ENCODE results near the gene PRRC2A.

The PRRC2A gene

DNA sequence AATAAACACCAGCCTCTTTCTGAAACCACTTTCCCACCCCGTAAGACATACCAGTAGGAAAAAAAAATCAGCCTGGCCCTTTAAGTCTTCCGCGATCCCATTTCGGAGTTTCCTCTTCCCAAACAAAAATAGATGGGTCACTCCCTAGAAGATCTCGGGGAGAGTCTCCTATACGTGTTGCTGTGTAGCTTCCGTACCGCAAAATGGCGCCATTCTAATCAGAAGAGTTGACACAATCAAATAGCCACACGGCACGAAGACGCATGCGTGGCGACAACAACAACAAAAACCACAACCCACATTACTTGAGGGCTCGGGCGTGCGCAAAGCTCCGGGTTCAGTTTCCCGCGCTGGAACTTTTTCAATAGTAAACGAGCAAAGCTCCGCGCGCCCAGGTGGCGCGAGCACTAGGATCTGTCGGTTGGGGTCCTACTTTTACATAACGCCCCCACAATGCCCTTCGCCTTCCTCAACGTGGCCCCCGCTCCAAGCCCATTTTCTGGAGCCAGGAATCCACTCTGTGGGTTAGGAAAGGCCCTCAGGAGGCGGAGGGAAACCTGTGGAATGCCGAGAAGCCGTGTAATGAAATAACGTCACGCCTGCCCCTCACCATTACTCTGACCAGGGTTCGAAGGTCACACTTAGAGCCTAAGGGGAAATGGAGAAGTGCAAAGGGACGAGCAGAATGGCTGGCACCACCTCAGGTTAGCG is 44.4 kb downstream of the PRRC2A start, which contains the start of gene GPANK1:
GPANK1 (minus strand) TSS at position 208 of the 711 bp plus-strand sequence. CDS start 519 bp downstream, outside the sequence.
- peak; percentile 78 for DNase-seq (ENCODE audit: low read depth in 1 of 2, low spot score in 1 of 2)

DNA sequence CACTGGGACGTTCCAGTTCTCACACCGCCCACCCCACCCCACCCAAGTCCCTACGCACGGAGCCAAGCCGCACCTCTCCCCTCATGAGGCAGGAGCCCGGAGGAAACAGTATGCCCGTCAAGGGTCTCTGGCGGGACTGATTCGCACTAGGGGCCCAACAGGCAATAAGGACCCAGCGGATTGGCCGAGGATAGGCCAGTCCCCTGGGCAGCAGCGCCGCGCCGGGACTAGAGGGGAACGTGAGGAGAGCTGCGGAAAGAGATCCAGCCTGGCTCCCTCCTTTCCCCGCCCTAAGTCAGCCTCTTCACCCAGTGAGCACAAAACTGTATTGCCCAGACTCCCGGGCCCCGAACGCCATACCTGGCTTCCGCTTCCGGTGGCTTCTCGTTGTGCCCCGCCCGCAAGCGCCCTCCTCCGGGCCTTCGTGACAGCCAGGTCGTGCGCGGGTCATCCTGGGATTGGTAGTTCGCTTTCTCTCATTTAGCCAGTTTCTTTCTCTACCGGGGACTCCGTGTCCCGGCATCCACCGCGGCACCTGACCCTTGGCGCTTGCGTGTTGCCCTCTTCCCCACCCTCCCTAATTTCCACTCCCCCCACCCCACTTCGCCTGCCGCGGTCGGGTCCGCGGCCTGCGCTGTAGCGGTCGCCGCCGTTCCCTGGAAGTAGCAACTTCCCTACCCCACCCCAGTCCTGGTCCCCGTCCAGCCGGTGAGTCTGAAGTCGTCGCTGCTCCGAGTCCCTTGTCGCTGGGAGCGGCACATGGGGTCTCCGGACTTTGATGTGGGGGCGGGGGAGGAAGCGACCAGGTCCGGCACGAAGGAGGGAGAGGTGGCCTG is 45.2 kb downstream of the PRRC2A start, which contains the start of gene CSNK2B:
CSNK2B (plus strand) TSS at position 580 of the 836 bp plus-strand sequence. CDS start 752 bp downstream, outside the sequence.
- peak; percentile 94 to 98 for DNase-seq (ENCODE audit: low read depth in 1 of 2, low spot score in 1 of 2)

DNA sequence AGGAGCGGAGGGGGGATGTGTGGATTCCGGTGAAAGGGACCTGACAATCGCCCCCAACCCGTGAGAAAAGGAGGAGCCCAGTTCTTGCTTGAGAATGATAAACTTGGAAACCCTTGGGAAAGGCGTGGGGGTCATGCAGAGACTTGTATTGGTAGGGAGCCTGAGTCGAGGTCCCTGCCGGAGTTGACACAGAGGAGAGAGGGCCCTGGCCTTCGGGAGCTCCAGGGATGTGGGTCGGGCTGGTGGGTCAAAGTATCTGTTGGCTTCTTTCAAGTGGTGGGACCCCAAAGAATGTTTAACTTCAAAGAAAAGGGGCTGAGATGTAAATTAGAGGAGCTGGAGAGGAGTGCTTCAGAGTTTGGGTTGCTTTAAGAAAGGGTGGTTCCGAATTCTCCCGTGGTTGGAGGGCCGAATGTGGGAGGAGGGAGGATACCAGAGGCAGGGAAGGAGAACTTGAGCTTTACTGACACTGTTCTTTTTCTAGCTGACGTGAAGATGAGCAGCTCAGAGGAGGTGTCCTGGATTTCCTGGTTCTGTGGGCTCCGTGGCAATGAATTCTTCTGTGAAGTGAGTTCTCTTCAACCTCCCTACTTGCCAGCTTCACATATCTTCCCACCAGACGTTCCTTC is 45.9 kb downstream of the PRRC2A start:
- no peak for DNase-seq (ENCODE audit: low read depth in 1 of 2, low spot score in 1 of 2)

DNA sequence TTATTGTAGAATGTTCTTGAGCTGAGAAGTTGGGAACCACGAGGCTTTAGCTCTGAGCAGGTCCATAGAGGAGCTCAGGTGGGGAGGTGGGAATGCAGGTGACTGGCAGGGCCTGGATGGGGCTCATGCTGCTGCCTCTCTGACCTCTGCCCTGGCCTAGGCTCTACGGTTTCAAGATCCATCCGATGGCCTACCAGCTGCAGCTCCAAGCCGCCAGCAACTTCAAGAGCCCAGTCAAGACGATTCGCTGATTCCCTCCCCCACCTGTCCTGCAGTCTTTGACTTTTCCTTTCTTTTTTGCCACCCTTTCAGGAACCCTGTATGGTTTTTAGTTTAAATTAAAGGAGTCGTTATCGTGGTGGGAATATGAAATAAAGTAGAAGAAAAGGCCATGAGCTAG is 49.2 kb downstream of the PRRC2A start, which contains the start of gene LY6G5B:
LY6G5B (plus strand) TSS at position 301 of the 400 bp plus-strand sequence. CDS start 975 bp downstream, outside the sequence.
- DNase-seq (ENCODE audit: low read depth in 1 of 2, low spot score in 1 of 2): no peak

DNA sequence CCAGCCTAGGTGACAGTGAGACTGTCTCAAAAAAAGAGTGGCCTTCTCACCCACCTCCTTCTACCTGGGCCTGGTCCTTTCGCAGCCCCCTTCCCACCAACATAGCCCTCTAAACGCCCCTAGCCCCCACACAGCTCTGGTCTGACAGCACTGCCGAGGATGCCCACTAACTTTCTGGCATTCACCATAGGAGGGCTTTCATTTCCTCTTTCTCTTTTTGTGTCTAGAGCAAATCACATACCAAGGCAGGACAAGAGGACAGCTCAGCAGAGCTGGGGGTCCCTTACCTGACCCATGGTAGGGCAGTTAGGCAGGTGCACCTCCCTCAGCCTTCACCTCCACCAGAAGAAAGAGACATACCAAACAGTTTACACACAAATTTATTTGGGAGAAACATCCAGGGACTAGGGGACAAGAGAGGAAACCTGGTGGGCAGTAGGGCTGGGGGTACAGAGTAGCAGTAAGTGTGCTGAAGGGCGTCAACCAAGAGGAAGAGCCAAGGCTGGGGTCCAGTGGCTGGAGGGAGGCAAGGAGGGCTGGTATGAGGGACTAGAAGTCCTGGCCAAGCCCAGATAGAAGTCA is 55.9 kb downstream of the PRRC2A start:
- DNase-seq (ENCODE audit: low read depth in 1 of 2, low spot score in 1 of 2): no peak

DNA sequence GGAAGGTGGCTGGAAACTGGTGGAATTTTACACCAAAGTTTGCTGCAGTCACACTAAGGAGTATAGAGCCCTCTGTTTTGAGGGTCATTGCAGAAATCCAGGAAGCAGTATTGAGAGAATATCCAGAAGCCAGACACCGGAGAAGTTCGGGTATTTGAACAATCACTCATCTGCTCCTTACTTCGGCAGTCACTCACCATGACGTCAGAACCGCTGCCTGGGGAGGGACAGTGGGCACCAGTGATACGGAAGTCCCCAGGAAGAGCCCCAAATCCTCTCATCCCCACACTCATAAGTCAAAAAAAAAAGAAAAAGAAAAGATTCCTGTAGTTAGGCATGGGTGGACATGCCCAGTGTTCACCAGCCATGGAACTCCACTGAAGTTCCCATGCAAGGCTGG is 56.4 kb downstream of the PRRC2A start:
- no peak for DNase-seq (ENCODE audit: low read depth in 1 of 2, low spot score in 1 of 2)

DNA sequence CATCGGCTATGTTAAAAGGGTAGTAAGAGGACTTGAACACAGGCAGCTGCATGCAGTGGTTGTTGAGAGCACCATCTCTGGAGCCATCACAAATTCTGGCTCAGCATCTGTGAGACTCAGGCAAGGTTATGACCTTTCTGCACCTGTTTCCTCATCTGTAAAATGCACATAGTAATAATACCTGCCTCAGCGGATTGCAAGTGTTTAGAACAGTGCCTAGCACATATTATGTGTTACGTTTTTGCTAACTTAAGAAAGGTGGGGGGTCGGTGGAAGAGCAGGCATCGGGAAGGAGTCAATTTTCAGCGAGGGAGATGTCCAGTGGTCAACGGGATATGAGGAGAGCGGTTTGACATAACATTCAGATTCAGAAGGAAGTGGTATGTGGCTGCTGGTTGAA is 57.4 kb downstream of the PRRC2A start:
- no peak for DNase-seq (ENCODE audit: low read depth in 1 of 2, low spot score in 1 of 2)

DNA sequence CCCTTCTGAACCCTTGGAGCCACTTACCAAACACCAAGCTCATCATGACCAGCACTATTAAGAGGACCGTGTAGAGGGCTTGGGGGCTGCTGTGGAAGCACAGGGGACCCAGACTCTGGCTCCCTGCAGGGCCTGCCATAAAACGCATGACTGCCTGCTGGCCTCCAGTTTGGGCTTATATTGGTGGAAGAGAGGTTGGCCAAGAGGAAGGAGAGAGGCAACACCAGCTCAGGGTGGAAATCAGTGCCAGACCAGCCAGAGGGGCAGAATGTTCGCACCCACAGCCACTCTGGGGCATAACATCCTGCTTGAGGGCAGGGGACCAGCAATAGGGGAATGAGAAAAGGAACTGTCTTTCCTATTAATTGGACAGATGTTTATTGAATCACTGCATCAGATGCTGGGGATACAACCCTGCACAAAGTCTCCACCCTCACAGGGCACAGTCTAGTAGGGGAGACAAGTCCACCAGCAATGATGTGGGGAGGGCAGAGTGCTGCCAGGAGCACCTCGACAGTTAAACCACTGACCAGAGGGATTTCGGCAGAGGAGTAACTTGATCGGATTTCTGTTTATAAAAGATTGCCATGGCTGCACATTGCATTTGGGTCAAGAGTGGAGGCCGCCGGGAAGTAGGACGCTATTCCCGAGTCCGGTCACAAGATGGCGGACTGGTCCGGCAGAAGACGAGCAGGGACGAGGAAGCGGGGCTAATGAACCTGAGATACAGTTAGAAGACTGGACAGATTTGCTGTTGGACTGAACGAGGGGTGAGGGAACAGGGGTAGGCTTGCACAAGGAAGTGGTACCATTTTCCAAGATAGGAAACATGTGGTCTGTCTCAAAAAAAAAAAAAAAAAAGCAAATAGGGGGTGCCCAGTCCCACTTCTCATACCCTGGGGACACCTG is 60.0 kb downstream of the PRRC2A start, which contains the start of gene LY6G5C:
LY6G5C (minus strand) TSS at position 842 of the 909 bp plus-strand sequence; CDS start at position 148, 694 bp downstream.
- DNase-seq (ENCODE audit: low read depth in 1 of 2, low spot score in 1 of 2): peak; percentile 37 to 40

DNA sequence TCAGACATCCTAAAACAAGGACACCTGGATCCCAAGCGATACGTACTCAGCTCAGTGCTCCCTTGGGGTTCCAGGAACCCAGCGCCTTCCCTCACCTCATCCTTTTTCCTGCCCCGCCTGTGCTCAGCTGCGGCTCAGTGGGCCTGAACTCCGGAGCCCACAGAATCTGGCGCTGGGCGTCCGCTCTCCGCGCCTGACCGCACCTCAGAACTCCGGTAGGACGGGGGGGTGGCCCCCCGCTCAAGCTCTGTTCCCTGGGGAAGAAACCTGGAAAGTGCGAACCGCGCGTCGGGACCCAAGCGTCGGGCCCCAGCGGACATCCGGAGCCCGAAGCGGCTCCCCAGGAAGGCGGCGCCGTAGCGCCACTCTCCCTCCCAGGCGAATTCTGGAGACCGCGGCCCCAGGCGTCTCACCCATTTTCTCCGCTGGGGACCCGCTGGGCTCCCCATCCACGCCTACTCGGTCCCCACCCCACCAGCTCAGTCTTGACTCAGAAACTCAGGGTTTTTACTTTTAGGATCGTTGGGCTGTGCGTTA is 60.7 kb downstream of the PRRC2A start:
- no peak for DNase-seq (ENCODE audit: low read depth in 1 of 2, low spot score in 1 of 2)

DNA sequence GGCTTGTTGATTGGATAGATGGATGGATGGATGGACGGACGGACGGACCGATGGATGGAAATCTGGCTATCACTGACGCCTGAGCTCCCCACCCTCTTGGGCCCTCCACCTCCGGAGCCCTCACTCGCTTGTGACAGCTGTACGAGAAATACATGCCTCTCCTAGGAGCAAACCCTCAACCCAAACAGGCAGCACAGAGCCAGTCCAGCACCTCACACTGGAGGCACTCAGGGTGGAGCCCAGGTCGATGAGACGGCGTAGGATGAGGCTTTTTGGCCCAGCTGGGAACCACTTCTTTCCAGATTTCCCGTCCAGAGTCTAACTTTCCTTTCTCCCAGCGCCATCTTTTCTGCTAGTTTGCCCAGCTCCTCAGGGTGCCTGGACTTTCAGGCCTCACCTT is 63.1 kb downstream of the PRRC2A start:
- DNase-seq (ENCODE audit: low read depth in 1 of 2, low spot score in 1 of 2): no peak

DNA sequence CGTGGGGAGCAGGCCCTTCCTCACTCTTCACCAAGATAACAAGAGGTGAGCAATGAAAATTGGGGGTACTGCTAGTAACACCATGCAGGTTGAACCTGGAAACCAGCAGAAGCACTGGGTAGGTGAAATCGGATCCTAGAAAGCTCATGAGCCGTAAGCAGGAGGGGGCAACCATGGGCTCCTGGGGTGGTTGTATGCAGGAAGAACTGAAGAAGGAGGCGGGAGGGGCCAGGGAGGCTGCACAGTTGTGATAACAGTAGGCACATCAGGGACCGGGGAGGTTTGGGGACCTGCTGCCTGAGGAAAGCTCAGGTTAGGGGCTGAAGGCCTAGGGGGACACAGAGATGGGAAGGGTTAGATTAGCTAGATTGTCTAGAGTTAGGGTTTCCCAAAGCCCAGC is 66.0 kb downstream of the PRRC2A start:
- DNase-seq (ENCODE audit: low read depth in 1 of 2, low spot score in 1 of 2): no peak

DNA sequence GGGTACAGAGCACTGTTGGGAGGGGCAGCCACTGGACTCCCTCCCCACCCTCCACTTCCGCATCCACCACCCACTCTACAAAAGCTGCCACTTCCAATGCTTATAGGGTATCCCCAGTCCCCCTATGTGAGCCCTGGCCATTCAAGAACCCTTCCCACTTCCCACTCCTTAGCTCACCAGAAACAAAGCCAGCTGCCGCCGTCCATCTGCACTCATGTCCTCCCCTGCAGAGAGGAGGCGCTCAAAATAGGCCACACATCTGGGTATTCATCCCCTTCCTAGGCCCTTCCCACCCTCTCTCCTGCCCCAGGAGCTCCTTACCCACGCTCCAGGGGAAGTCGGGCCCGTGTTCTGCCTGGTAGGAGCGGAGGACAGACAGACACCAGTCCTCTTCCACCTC is 66.8 kb downstream of the PRRC2A start:
- no peak for DNase-seq (ENCODE audit: low read depth in 1 of 2, low spot score in 1 of 2)
